OCI-LY1 (cell line): ENCODE data around the gene REEP6.

Experiments used
- EZH2 ChIP-seq: fragments of 200-600 bp; sonication (generic), shearing (Covaris generic); IDR thresholded peaks from 2 replicates; pipeline ENCODE4 v1.8.0; 2017; ENCODE audit warnings: borderline replicate concordance, mixed run types, mild to moderate bottlenecking, antibody characterized with exemption, low read length, moderate library complexity, mixed read lengths
- TF ChIP-seq, protein P1 (sequence below): fragments of 200-600 bp; sonication (generic), shearing (Covaris generic); IDR thresholded peaks from 2 replicates; pipeline ENCODE4 v1.5.1; 2017; ENCODE audit warnings: mild to moderate bottlenecking, antibody characterized with exemption, low read length, moderate library complexity, mixed read lengths

DNA sequence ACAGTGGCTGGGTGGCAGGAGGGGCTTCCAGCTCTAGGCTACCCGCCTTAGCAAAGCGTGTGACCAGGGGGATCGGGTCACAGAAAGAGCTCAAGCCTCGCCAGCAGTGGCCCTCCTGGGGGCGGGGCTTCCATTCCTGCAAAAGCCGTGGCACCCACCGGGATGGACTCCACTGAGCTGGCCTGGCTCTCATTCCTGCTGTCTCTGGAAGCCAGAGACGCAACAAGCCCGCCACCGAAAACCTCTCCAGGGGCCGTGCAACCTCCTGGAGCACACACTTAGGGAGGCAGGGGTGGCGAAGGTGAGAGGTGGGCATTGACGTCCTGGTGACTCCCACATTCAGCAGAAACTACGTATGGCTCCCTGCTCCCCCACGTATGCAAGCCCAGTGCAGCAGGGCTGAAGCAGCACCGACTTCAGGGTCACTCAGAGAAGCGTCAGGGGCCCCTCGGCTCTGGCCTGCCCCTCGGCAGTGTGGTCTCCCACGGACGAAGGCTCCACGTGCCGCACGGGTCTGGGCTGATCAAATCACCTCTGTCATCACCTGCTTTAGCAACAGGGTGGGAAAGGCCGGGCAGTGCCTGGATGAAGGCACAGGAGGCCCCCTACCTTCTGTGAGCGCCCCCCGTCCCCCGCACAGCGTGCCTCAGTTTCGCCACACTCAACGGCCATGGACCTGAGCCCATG lies 15.1 kb upstream of the REEP6 start:
- TF ChIP-seq, protein P1, sequence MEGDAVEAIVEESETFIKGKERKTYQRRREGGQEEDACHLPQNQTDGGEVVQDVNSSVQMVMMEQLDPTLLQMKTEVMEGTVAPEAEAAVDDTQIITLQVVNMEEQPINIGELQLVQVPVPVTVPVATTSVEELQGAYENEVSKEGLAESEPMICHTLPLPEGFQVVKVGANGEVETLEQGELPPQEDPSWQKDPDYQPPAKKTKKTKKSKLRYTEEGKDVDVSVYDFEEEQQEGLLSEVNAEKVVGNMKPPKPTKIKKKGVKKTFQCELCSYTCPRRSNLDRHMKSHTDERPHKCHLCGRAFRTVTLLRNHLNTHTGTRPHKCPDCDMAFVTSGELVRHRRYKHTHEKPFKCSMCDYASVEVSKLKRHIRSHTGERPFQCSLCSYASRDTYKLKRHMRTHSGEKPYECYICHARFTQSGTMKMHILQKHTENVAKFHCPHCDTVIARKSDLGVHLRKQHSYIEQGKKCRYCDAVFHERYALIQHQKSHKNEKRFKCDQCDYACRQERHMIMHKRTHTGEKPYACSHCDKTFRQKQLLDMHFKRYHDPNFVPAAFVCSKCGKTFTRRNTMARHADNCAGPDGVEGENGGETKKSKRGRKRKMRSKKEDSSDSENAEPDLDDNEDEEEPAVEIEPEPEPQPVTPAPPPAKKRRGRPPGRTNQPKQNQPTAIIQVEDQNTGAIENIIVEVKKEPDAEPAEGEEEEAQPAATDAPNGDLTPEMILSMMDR = no peak
- no peak for TF ChIP-seq EZH2
